KMS-11 (cell line): ENCODE data around the gene MCC.

Experiments
- H2AFZ ChIP-seq: fragments of 200-600 bp; sonication (generic); 2 replicates; pipeline ENCODE4 v1.6.1; 2016; ENCODE audit warnings: antibody characterized with exemption, mixed run types, low read depth
- H3K27ac ChIP-seq: fragments of 200-600 bp; sonication (generic); 2 replicates; pipeline ENCODE4 v1.6.1; 2016; ENCODE audit warnings: mild to moderate bottlenecking, mixed run types
- H3K27me3 ChIP-seq: fragments of 200-600 bp; sonication (generic); 2 replicates; pipeline ENCODE4 v1.6.1; 2017; ENCODE audit warnings: mild to moderate bottlenecking, low read depth, mixed run types, moderate library complexity; ENCODE audit not compliant: insufficient read depth
- H3K36me3 ChIP-seq: fragments of 200-600 bp; sonication (generic); 2 replicates; pipeline ENCODE4 v1.6.1; 2017; ENCODE audit warnings: mild to moderate bottlenecking, mixed run types; ENCODE audit not compliant: insufficient read depth
- H3K4me1 ChIP-seq: fragments of 200-600 bp; sonication (generic); 2 replicates; pipeline ENCODE4 v1.6.1; 2016; ENCODE audit warnings: mild to moderate bottlenecking, low read depth, mixed run types; ENCODE audit not compliant: poor library complexity, severe bottlenecking
- H3K4me2 ChIP-seq: fragments of 200-600 bp; sonication (generic); 2 replicates; pipeline ENCODE4 v1.7.0; 2016; ENCODE audit warnings: mild to moderate bottlenecking, mixed run types
- H3K4me3 ChIP-seq: fragments of 200-600 bp; sonication (generic); IDR thresholded peaks from 2 replicates; pipeline ENCODE4 v1.6.1; 2017; ENCODE audit warnings: low read depth, low read length, mixed read lengths; ENCODE audit not compliant: insufficient read depth
- H3K79me2 ChIP-seq: fragments of 200-600 bp; sonication (generic); 2 replicates; pipeline ENCODE4 v1.6.1; 2016; ENCODE audit warnings: low read depth, mixed run types; ENCODE audit not compliant: insufficient read depth
- H3K9ac ChIP-seq: fragments of 200-600 bp; sonication (generic); 2 replicates; pipeline ENCODE4 v1.6.1; 2016; ENCODE audit warnings: mild to moderate bottlenecking, mixed run types
- H4K20me1 ChIP-seq: fragments of 200-600 bp; sonication (generic); 2 replicates; pipeline ENCODE4 v1.6.1; 2016; ENCODE audit warnings: mild to moderate bottlenecking, mixed run types; ENCODE audit not compliant: insufficient read depth
- TF ChIP-seq, protein P1 (sequence below): fragments of 200-600 bp; sonication (generic); conservative IDR thresholded peaks from 2 replicates; pipeline ENCODE4 v1.6.1; 2017; ENCODE audit warnings: low read depth, mild to moderate bottlenecking, antibody characterized with exemption, low read length, moderate library complexity, mixed read lengths

Gene MCC

GRCh38 chr5:113204525-113205161, 283.6 kb downstream of the MCC start:
- no peak overlapping the region for H3K27ac ChIP-seq

DNA sequence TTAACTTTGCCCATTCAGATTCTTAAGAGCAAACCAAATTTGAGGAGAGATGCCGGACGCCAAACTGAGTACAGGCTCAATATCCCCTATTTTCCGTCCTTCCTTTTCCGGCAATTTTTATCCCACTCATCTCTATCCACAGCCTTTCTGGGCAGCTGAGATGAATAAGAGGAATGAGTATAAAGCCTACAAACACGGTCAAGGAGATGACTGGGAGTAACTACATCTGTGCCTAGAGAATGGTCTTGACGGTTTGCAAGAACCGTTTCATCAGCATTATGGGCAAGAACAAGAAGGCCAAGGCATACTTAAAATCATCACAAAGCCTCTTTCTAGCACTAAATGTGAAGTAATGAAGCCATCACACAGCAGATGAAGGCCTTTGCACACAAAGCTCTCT, 284.3 kb downstream of the MCC start:
- Histone ChIP-seq H4K20me1 (no peaks in the 10 kb centered on the region), H3K79me2 (no peaks in the 10 kb centered on the region), H3K4me2 (no peak overlapping the region), H2AFZ (no peak overlapping the region), H3K9ac (no peak overlapping the region), H3K36me3 (no peaks in the 10 kb centered on the region), H3K4me1 (no peaks in the 10 kb centered on the region), H3K4me3 (no peak overlapping the region), H3K27ac (no peak overlapping the region), H3K27me3 (no peaks in the 10 kb centered on the region)
- TF ChIP-seq, protein P1, sequence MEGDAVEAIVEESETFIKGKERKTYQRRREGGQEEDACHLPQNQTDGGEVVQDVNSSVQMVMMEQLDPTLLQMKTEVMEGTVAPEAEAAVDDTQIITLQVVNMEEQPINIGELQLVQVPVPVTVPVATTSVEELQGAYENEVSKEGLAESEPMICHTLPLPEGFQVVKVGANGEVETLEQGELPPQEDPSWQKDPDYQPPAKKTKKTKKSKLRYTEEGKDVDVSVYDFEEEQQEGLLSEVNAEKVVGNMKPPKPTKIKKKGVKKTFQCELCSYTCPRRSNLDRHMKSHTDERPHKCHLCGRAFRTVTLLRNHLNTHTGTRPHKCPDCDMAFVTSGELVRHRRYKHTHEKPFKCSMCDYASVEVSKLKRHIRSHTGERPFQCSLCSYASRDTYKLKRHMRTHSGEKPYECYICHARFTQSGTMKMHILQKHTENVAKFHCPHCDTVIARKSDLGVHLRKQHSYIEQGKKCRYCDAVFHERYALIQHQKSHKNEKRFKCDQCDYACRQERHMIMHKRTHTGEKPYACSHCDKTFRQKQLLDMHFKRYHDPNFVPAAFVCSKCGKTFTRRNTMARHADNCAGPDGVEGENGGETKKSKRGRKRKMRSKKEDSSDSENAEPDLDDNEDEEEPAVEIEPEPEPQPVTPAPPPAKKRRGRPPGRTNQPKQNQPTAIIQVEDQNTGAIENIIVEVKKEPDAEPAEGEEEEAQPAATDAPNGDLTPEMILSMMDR: no peak

More at GRCh38 chr5:113204525-113205161, 283.6 kb downstream of the MCC start:
- no peaks in the 10 kb centered on the region for H3K27me3 ChIP-seq
- H3K4me2 ChIP-seq: no peak overlapping the region
- no peaks in the 10 kb centered on the region for H4K20me1 ChIP-seq
- no peak overlapping the region for H3K9ac ChIP-seq
- H2AFZ ChIP-seq: no peak overlapping the region
- TF ChIP-seq, protein P1: no peak
- H3K4me3 ChIP-seq: no peak overlapping the region
- H3K36me3 ChIP-seq: no peaks in the 10 kb centered on the region
- no peaks in the 10 kb centered on the region for H3K79me2 ChIP-seq
- no peaks in the 10 kb centered on the region for H3K4me1 ChIP-seq

DNA sequence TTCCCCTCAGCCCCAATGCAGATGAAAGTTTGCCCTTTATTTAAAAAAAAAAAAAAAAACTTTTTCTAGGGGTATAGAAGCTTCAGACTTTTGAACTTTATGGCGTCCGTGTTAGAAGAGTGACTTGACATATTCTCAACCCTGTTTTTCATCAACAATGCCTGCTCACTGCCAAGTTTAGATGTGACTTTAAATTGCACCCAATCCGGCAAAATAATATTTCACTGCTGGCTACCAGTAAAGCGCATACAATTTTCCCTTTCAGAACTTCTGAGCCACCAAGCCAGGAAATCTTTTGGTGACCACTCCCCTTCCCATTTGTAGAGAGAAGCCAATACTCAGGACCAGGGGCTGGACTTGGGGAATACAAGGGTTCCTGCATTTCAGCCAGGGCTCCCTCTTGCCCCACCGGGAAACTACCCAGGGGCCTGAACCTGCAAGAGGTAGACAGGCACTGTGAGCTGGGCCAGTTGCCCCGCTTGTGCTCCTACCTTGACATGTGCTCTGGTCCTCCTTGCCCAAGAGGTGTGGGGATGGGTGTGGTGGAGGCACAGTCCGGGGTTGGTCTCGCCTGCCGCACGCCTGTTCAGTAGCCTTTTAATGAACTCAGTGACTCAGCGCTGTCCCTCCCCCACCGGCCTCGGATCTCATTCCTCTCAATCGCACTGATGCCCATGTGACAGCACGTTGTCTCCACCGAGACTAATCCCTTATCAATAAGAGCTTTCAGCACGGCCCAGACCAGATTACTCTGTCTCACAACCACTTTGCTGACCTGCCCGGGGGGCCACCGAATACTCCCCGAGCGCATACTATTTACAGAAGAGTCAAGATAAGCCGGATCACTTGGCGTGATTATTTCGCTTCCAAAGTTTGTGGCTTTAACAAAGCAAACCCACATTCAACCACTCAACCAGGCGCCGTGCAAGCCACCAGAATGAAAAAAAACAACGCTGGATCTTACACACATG, 285.2 kb downstream of the MCC start:
- no peak overlapping the region for H2AFZ ChIP-seq
- H3K79me2 ChIP-seq: no peaks in the 10 kb centered on the region
- H3K27me3 ChIP-seq: no peaks in the 10 kb centered on the region
- H3K4me2 ChIP-seq: no peak overlapping the region
- H3K27ac ChIP-seq: no peak overlapping the region
- H3K36me3 ChIP-seq: no peaks in the 10 kb centered on the region
- no peaks in the 10 kb centered on the region for H4K20me1 ChIP-seq
- H3K4me1 ChIP-seq: no peaks in the 10 kb centered on the region
- TF ChIP-seq, protein P1: no peak
- H3K4me3 ChIP-seq: no peak overlapping the region
- no peak overlapping the region for H3K9ac ChIP-seq

DNA sequence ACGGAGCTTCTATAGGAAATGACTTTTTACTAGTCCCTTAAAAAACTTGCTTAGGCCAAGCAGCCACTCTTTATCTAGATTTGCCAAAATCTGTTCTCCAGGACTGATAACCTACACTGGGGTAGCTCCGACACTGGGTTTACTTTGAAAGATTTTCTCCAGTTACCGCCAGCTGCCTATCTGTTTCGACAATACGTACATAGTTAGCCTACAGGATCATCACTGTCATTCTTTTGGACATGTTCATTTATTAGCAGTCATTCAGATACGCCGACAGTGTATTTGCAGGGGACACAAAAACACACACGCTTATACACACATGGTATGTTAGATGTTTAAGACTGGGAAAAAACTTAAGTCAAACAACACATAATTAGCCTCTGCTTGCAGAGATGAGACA, 286.0 kb downstream of the MCC start:
- H3K9ac ChIP-seq: no peak overlapping the region
- TF ChIP-seq, protein P1: no peak
- no peak overlapping the region for H3K27ac ChIP-seq
- no peak overlapping the region for H3K4me3 ChIP-seq
- no peak overlapping the region for H3K4me2 ChIP-seq
- no peaks in the 10 kb centered on the region for H3K36me3 ChIP-seq
- no peaks in the 10 kb centered on the region for H3K4me1 ChIP-seq
- no peaks in the 10 kb centered on the region for H3K27me3 ChIP-seq
- no peaks in the 10 kb centered on the region for H4K20me1 ChIP-seq
- H2AFZ ChIP-seq: no peak overlapping the region
- no peaks in the 10 kb centered on the region for H3K79me2 ChIP-seq
